Ovary (tissue), 9 donors: ENCODE measurements around the gene CHRM1. TPM values are rescaled to one million over a fixed set of nuclear protein-coding genes. Genes with fewer than 3 reads are reported as not detected.

ENCODE experiments used
- DNase-seq, 5 donors: peaks; one replicate each; pipeline ENCODE4 v3.0.0-alpha.2; 2019 to 2020
- H3K27ac ChIP-seq, 2 donors: fragments of 200-600 bp; one replicate each; pipeline versions ENCODE4 v1.5.1 to v1.8.0; 2019 to 2022
- H3K27me3 ChIP-seq: fragments of 200-600 bp; one replicate; pipeline ENCODE4 v1.8.0; 2022
- H3K36me3 ChIP-seq: fragments of 200-600 bp; sonication (generic); one replicate; pipeline ENCODE4 v1.5.1; 2019
- H3K4me1 ChIP-seq: one replicate; pipeline ENCODE4 v1.8.1; 2013; ENCODE audit warnings: mild to moderate bottlenecking, moderate library complexity; ENCODE audit not compliant: insufficient read depth
- H3K4me3 ChIP-seq: fragments of 200-600 bp; sonication (generic); one replicate; pipeline ENCODE4 v1.5.1; 2017
- H3K9me3 ChIP-seq, 2 donors: fragments of 200-600 bp in 1 of 2; sonication (generic) in 1 of 2; one replicate each; pipeline versions ENCODE4 v1.5.1 to v1.8.1; 2013 to 2019; ENCODE audit warnings: mild to moderate bottlenecking in 1 of 2, moderate library complexity in 1 of 2
- EP300 ChIP-seq: sonication (generic); formaldehyde crosslinking; IDR thresholded peaks from one replicate; pipeline ENCODE4 v1.6.1; 2017; ENCODE audit warnings: antibody characterized with exemption
- POLR2A ChIP-seq: fragments of 450-650 bp; IDR thresholded peaks from one replicate; pipeline ENCODE4 v1.6.1; 2017; ENCODE audit warnings: antibody characterized with exemption, mild to moderate bottlenecking, moderate library complexity
- WGBS, 3 donors: extraction: QIAGEN DNeasy Blood & Tissue Kit in 1 of 3; methylation state at CpG; one replicate each; pipeline versions ENCODE4 v1.1.5 to v1.1.7; 2013 to 2017; 5-methylcytosine and 5-hydroxymethylcytosine counted together
- intact Hi-C, 4 donors: fragments of 100-400 bp; cut with DNase I; formaldehyde crosslinking; loops; one replicate each; pipeline versions ENCODE4 v1.11.0 to v1.15.1; 2022 to 2023
- polyA plus RNA-seq, 2 donors: library from polyadenylated mRNA; stranded (reverse); fragments of 200-250 nt in 1 of 2; fragments of 350-450 nt in 1 of 2; fragmentation: Illumina TruSeq in 1 of 2; extraction: RNeasy Lipid Tissue Mini Kit (QIAGEN cat#74804) in 1 of 2; gene quantifications; one replicate each; pipeline ENCODE4 v1.2.3, GENCODE V29; 2013 to 2014
- total RNA-seq, 7 donors: library from RNA; depleted of rRNA in 2 of 7; stranded (reverse); fragments of >200 nt in 2 of 7; fragmentation: NEBNext Ultra II Directional in 3 of 7; extraction: Animal tissue kit (Norgen Biotek cat#: 25700) in 3 of 7; gene quantifications; one replicate each; pipeline versions ENCODE4 v1.1.0 to v1.2.4, GENCODE V29; 2016 to 2023
- TF ChIP-seq, protein P1 (sequence below), 3 donors: fragments of 450-650 bp in 2 of 3; fragments of 200-600 bp in 1 of 3; IDR thresholded peaks; one replicate each; pipeline versions ENCODE4 v1.5.1 to v1.8.0; 2016 to 2022; ENCODE audit warnings: antibody characterized with exemption in 3 of 3, mild to moderate bottlenecking in 1 of 3
- donor health status: DM: no; HTN: no; CAD: no; lungs with moderate emphysema.
- donor health status: DM: no; HTN: no; CAD: no.
- donor health status: Bipolar disorder and iron deficiency.
- donor health status: DM: yes; HTN: yes; CAD: no.
- donor health status: DM: no; HTN: no; CAD: no.
- donor health status: DM: yes; HTN: yes; CAD: no.

Gene CHRM1
- total and polyA plus RNA-seq, 9 donors, result not detected

DNA sequence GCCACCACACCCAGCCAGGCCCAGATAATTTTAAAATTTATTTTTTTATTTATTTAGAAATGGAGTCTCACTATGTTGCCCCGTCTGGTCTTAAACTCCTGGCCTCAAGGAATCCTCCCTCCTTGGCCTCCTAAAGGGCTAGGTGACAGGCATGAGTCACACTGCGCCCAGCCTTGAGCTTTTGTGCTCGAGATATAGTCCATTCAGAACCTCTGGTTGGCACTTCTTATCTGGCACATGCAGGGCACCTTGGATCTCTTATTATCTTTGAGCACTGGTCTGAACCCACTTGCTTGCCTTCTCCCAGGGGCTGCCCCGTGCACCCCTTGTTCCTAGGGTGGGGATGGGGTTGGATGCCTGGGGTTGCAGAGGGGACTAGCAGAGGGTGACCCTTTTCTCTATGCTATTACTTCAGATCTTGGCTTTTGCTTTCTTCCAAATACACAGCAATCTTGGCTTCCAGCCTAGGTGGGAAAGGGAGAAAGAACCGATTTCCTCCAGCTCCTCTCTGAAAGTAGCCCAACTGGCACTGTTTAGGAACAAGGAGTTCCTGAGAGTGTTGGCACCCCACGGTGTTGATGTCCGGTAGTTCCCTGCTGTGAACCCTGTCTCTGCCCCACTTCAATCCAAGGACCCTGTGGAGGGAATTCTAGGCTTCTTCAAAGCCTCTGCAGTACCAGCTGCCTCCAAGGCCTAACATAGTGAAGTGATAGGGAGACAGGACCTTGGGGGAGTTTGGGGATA is 41.8 kb downstream of the CHRM1 start:
- Histone ChIP-seq H3K4me1 (peaks cover 14% of the 10 kb centered on the region), H3K27ac (peak overlapping the region; percentile 96 to 99), H3K4me3 (peak overlapping the region; percentile 74), H3K27me3 (no peaks in the 10 kb centered on the region), H3K9me3 (no peaks in the 10 kb centered on the region), H3K36me3 (no peaks in the 10 kb centered on the region)
- 33 to 34% (median 33%) methylated on average over 7 of the region's 7 CpGs for whole genome bisulfite sequencing, 3 donors
- intact Hi-C loops, result no loop called here
- DNase-seq, result peak in 4 of 5 donors; percentile 51 to 66 (median 60)
- TF ChIP-seq, protein P1, sequence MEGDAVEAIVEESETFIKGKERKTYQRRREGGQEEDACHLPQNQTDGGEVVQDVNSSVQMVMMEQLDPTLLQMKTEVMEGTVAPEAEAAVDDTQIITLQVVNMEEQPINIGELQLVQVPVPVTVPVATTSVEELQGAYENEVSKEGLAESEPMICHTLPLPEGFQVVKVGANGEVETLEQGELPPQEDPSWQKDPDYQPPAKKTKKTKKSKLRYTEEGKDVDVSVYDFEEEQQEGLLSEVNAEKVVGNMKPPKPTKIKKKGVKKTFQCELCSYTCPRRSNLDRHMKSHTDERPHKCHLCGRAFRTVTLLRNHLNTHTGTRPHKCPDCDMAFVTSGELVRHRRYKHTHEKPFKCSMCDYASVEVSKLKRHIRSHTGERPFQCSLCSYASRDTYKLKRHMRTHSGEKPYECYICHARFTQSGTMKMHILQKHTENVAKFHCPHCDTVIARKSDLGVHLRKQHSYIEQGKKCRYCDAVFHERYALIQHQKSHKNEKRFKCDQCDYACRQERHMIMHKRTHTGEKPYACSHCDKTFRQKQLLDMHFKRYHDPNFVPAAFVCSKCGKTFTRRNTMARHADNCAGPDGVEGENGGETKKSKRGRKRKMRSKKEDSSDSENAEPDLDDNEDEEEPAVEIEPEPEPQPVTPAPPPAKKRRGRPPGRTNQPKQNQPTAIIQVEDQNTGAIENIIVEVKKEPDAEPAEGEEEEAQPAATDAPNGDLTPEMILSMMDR (IDR thresholded peaks at IDR 0.05), result no peak

DNA sequence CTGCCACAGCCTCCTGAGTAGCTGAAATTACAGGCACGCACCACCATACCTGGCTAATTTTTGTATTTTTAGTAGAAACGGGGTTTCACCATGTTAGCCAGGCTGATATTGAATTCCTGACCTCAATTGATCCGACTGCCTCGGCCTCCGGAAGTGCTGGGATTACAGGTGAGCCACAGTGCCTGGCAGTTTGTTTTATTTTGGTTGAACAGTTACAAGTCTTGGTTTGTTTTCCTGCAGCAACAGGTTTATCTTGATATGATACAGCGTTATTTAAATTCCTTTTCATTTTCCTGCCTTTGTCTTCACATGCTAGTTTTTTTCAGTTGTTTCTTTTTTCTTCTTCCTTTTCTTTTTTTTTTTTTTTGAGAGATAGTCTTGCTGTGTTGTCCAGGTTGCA is 44.5 kb downstream of the CHRM1 start:
- Histone ChIP-seq H3K36me3 (no peaks in the 10 kb centered on the region), H3K4me3 (no peak overlapping the region), H3K4me1 (peaks cover 10% of the 10 kb centered on the region), H3K27me3 (no peaks in the 10 kb centered on the region), H3K27ac (no peak overlapping the region), H3K9me3 (no peaks in the 10 kb centered on the region)
- 87 to 89% (median 88%) methylated on average over 6 of the region's 6 CpGs for WGBS, 3 donors
- DNase-seq, result no peak
- TF ChIP-seq POLR2A, result no peak
- TF ChIP-seq EP300, result no peak
- TF ChIP-seq, protein P1 (IDR thresholded peaks at IDR 0.05), result no peak
- intact Hi-C loops, result no loop called here

DNA sequence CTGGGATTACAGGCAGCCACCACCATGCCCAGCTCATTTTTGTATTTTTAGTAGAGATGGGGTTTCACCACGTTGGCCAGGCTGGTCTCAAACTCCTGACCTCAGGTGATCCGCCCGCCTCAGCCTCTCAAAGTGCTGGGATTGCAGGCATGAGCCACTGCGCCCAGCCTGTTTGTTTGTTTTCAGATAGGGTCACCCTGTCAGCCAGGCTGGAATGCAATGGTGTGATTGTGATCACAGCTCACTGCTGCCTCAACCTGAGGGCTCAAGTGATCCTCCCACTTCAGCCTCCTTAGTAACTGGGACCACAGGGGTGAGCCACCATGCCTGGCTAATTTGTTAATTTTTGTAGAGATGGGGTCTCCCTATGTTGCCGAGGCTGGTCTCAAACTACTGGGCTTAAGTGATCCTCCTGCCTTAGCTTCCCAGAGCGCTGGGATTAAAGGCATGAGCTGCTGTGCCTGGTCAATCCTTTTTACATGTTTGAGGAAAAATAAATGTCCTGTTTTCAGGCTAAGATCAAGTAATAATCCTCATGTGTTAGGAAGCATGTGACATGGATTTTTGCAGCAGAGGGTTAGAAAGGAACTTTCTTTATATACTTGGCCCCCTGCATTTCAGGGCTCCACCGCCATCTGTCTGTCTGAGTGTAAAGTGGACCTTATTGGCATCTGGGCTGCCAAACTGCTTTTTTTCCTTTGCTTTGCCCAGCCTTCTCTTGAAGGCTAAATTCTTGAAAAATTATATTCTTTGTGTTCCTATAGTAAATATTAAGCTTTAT is 45.3 kb downstream of the CHRM1 start:
- H3K4me3 ChIP-seq, result no peak overlapping the region
- H3K36me3 ChIP-seq, result no peaks in the 10 kb centered on the region
- no peaks in the 10 kb centered on the region for H3K9me3 ChIP-seq
- no peak for DNase-seq
- TF ChIP-seq EP300, result no peak
- TF ChIP-seq, protein P1 (IDR thresholded peaks at IDR 0.05), result no peak
- TF ChIP-seq POLR2A, result no peak
- H3K27ac ChIP-seq, result no peak overlapping the region
- intact Hi-C loops, result no loop called here
- 83 to 92% (median 87%) methylated on average over 7 of the region's 7 CpGs for WGBS, 3 donors
- H3K27me3 ChIP-seq, result no peaks in the 10 kb centered on the region
- peaks cover 10% of the 10 kb centered on the region for H3K4me1 ChIP-seq

DNA sequence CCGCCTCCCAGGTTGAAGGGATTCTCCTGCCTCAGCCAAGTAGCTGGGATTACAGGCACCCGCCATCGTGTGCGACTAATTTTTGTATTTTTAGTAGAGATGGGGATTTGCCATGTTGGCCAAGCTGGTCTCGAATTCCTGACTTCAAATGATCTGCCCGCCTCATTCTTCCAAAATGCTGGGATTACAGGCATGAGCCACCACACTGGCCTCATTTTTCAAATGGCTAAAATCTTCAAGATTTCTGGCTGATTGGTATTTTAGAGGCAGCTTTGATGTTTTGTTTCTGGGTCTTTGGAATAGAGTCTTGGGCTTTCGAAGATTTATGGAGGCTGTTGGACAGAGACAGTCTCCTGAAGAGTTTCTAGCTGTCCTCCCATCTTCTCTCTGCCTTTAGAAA is 46.3 kb downstream of the CHRM1 start:
- DNase-seq, result no peak
- Histone ChIP-seq H3K27me3 (no peaks in the 10 kb centered on the region), H3K36me3 (no peaks in the 10 kb centered on the region), H3K4me1 (peaks cover 9% of the 10 kb centered on the region), H3K27ac (no peak overlapping the region), H3K9me3 (no peaks in the 10 kb centered on the region), H3K4me3 (no peak overlapping the region)
- intact Hi-C loops, result no loop called here
- 92 to 96% (median 96%) methylated on average over 7 of the region's 7 CpGs for WGBS, 3 donors
- TF ChIP-seq POLR2A, result no peak

DNA sequence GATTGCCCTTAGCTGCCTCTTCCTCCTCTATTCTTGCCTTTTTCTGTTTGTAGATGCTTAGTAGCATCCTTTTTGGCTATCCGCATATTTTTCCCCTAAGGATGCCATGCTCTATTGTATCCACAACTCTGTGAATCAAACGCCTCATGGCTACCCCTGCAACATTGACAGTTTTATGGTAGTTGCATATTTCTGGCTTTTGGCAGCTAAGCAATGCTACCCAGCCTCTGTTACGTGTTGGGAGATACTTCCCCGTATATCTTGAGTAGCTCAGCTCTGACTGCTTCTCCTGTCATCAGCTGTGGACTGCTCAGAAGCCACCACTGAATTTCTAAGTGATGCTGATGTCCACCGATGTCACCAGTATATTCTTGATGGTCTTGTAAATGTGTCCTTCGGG is 55.5 kb downstream of the CHRM1 start:
- intact Hi-C loops, result loop anchor here in 1 of 4 donors (10.0 kb wide), 1 partner anchor 481 kb away; no protein-coding TSS in a partner anchor
- H3K36me3 ChIP-seq, result no peaks in the 10 kb centered on the region
- no peaks in the 10 kb centered on the region for H3K9me3 ChIP-seq
- WGBS, 3 donors, result 72 to 79% (median 73%) methylated on average over 6 of the region's 6 CpGs
- H3K27me3 ChIP-seq, result no peaks in the 10 kb centered on the region
- TF ChIP-seq EP300, result no peak
- TF ChIP-seq POLR2A, result no peak
- TF ChIP-seq, protein P1 (IDR thresholded peaks at IDR 0.05), result no peak
- H3K4me1 ChIP-seq, result no peaks in the 10 kb centered on the region
- H3K27ac ChIP-seq, result no peak overlapping the region
- no peak overlapping the region for H3K4me3 ChIP-seq
- no peak for DNase-seq
